ENCODE results near the gene RASGRP2. TPM values are rescaled to one million over a fixed set of nuclear protein-coding genes. Genes with fewer than 3 reads are reported as not detected.

The RASGRP2 gene
- total and polyA plus RNA-seq, 9 donors, result 2.1 to 18.9 (median 7.6) TPM

DNA sequence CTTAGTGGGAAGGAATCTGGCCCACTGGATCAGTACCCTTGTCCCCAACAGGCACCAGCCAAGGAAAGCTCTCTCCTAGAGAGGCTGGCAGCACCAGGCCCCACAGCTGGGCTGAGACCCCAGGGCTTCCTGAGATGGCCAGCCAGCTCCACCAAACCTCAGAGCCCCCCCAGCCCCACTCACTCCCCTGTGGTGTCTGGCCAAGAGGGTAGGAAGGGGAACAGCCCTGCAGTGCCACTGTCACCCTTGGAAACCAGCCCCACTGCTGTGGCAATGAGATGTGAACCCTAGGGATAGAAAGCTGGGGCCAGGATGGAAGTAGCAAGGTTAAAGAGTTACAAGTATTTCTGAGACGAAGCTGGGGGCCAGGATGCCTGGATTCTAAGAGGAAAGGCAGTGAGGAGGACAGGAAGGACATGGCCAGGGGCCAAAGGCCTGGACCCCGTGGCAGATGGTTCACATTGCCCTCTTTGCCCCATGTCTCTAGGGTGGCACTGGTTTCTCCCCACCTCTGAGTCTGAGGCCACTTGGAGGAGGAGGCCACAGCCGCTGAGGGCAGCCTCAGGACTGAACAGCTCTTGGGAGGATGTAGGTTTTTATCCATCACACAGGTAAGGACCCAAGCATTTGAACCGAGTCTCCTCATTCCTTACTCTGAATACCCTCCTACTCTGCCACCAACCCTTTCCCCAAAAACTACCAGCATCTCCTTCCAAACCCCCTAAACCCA is 49.8 kb downstream of the RASGRP2 start:
- H3K4me1 ChIP-seq (ENCODE audit: insufficient read depth), result no peaks in the 10 kb centered on the region
- intact Hi-C loops (cut with DNase I), result no loop called here
- no peaks in the 10 kb centered on the region for H3K27me3 ChIP-seq
- H3K4me3 ChIP-seq, result no peak overlapping the region
- WGBS, 3 donors, result 66 to 72% (median 67%) methylated on average over 4 of the region's 4 CpGs
- H3K36me3 ChIP-seq, result no peaks in the 10 kb centered on the region
- no peak for DNase-seq
- TF ChIP-seq POLR2A (IDR thresholded peaks at IDR 0.05) (no peak), EP300 (IDR thresholded peaks at IDR 0.05) (no peak)
- TF ChIP-seq, protein P1, sequence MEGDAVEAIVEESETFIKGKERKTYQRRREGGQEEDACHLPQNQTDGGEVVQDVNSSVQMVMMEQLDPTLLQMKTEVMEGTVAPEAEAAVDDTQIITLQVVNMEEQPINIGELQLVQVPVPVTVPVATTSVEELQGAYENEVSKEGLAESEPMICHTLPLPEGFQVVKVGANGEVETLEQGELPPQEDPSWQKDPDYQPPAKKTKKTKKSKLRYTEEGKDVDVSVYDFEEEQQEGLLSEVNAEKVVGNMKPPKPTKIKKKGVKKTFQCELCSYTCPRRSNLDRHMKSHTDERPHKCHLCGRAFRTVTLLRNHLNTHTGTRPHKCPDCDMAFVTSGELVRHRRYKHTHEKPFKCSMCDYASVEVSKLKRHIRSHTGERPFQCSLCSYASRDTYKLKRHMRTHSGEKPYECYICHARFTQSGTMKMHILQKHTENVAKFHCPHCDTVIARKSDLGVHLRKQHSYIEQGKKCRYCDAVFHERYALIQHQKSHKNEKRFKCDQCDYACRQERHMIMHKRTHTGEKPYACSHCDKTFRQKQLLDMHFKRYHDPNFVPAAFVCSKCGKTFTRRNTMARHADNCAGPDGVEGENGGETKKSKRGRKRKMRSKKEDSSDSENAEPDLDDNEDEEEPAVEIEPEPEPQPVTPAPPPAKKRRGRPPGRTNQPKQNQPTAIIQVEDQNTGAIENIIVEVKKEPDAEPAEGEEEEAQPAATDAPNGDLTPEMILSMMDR (IDR thresholded peaks at IDR 0.05), result no peak
- no peaks in the 10 kb centered on the region for H3K9me3 ChIP-seq
- no peak overlapping the region for H3K27ac ChIP-seq

DNA sequence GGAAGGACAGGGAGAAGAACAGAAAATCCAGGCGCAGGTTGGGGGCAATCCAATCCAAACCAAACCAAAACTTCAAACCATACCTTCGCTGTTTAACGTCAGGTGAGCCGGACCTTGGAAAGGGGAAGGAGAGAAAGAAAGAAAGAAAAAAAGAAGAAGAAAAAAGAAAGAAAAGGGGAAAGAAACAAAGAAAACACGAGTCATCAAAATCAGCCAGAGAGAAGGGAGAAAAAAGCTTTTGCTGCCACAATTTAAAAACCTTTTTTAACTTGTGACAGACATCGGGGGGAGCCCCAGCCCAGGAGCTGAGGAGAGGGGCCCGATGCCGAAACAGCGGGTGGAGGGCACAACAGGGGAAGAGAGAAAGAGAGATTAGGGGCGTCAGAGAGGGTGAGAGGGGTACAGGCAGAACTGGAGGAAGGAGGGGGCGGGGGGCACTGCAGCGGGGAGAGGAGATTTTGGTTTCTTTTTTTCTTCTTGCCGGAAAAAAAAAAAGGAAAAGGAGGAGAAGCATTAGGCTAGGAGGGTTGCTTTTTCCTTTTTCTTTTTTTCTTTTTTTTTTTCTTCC is 51.1 kb downstream of the RASGRP2 start:
- Histone ChIP-seq H3K27ac (no peak overlapping the region), H3K4me3 (no peak overlapping the region), H3K36me3 (no peaks in the 10 kb centered on the region), H3K27me3 (no peaks in the 10 kb centered on the region), H3K9me3 (no peaks in the 10 kb centered on the region), H3K4me1 (ENCODE audit: insufficient read depth) (peaks cover 4% of the 10 kb centered on the region)
- TF ChIP-seq POLR2A (IDR thresholded peaks at IDR 0.05) (no peak), EP300 (IDR thresholded peaks at IDR 0.05) (no peak)
- TF ChIP-seq, protein P1 (IDR thresholded peaks at IDR 0.05), result no peak
- intact Hi-C loops (cut with DNase I), result no loop called here
- DNase-seq, result no peak
- 19 to 25% (median 24%) methylated on average over 13 of the region's 13 CpGs for WGBS, 3 donors

DNA sequence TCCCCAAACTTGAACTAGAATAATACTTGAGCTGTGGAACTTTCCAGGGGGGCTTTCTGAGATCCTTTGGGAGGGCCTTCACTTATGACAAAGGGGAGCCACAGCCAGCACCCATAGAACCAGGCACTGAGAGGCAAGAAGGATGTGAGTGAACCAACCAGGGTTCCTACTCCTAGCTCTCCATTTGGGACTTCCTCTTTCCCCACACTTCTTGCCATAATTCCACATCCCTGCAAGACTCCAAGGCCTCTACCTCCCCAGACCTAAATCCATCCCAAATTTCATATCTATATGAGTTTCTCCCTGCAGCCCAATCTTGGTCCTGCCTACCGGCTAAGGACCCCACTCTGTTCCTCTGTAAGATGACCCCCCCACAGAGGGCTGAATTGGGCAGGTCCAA is 52.4 kb downstream of the RASGRP2 start:
- no peak for DNase-seq
- no peak overlapping the region for H3K27ac ChIP-seq
- H3K4me3 ChIP-seq, result no peak overlapping the region
- TF ChIP-seq POLR2A (IDR thresholded peaks at IDR 0.05) (no peak), EP300 (IDR thresholded peaks at IDR 0.05) (no peak)
- TF ChIP-seq, protein P1 (IDR thresholded peaks at IDR 0.05), result no peak
- H3K4me1 ChIP-seq (ENCODE audit: insufficient read depth), result peaks cover 4% of the 10 kb centered on the region
- no peaks in the 10 kb centered on the region for H3K27me3 ChIP-seq
- H3K9me3 ChIP-seq, result no peaks in the 10 kb centered on the region
- no peaks in the 10 kb centered on the region for H3K36me3 ChIP-seq
- intact Hi-C loops (cut with DNase I), result no loop called here
- 90 to 100% (median 95%) methylated on average over 1 of the region's 1 CpG for WGBS, 3 donors

DNA sequence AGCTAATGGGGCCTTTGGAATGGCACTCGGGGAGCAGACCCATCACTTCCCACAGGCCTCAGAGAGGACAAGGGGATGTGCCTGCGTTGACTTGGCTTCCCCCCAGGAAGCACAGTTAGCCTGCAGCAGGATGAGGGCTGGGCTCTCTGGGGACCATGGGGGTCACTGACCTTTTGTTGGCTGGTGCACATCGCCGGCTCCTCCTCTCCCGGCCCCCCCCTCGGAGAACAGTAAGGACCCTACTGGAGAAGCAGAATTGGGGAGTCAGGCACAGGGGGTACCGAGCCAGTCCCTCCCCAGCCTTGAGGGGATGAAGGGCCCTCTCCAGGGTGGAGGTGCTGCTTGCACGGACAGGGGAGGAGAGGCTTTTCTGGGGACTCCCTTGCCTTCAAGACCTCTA is 53.7 kb downstream of the RASGRP2 start:
- 66 to 67% (median 67%) methylated on average over 8 of the region's 8 CpGs for WGBS, 3 donors

More for the DNA sequence above, 53.7 kb downstream of the RASGRP2 start:
- H3K4me1 ChIP-seq (ENCODE audit: insufficient read depth), result peaks cover 4% of the 10 kb centered on the region
- TF ChIP-seq, protein P1 (IDR thresholded peaks at IDR 0.05), result no peak
- TF ChIP-seq POLR2A (IDR thresholded peaks at IDR 0.05) (no peak), EP300 (IDR thresholded peaks at IDR 0.05) (no peak)
- H3K9me3 ChIP-seq, result no peaks in the 10 kb centered on the region
- H3K27me3 ChIP-seq, result no peaks in the 10 kb centered on the region
- H3K27ac ChIP-seq, result no peak overlapping the region
- no peaks in the 10 kb centered on the region for H3K36me3 ChIP-seq
- no peak overlapping the region for H3K4me3 ChIP-seq
- intact Hi-C loops (cut with DNase I), result no loop called here
- DNase-seq, result no peak
